Thymus (tissue), 11 donors: Measurements from ENCODE around the gene FADS3. TPM values are rescaled to one million over a fixed set of nuclear protein-coding genes. Genes with fewer than 3 reads are reported as not detected.

ENCODE experiments used
- DNase-seq, 9 donors: peaks; one replicate each; pipeline ENCODE4 v3.0.0-alpha.2; 2013; ENCODE audit warnings: low spot score in 9 of 9, low read depth in 6 of 9, missing footprints in 1 of 9
- H3K27ac ChIP-seq, 2 donors: one replicate each; pipeline ENCODE4 v1.5.1; 2013; ENCODE audit warnings: control low read depth in 1 of 2, low read depth in 1 of 2, low read length in 1 of 2, mild to moderate bottlenecking in 1 of 2, moderate library complexity in 1 of 2
- H3K27me3 ChIP-seq, 2 donors: one replicate each; pipeline ENCODE4 v1.5.1; 2013; ENCODE audit warnings: low read length in 1 of 2; ENCODE audit not compliant: control insufficient read depth in 2 of 2, insufficient read depth in 1 of 2
- H3K36me3 ChIP-seq, 2 donors: one replicate each; pipeline ENCODE4 v1.5.1; 2013; ENCODE audit warnings: low read length in 1 of 2, mild to moderate bottlenecking in 1 of 2, moderate library complexity in 1 of 2; ENCODE audit not compliant: control insufficient read depth in 2 of 2, insufficient read depth in 2 of 2
- H3K4me1 ChIP-seq, 2 donors: one replicate each; pipeline ENCODE4 v1.5.1; 2013; ENCODE audit warnings: low read length in 2 of 2; ENCODE audit not compliant: control insufficient read depth in 2 of 2, insufficient read depth in 2 of 2
- H3K4me3 ChIP-seq, 2 donors: one replicate each; pipeline ENCODE4 v1.5.1; 2013; ENCODE audit warnings: low read length in 2 of 2, control low read depth in 1 of 2, mild to moderate bottlenecking in 1 of 2
- H3K9me3 ChIP-seq, 2 donors: one replicate each; pipeline ENCODE4 v1.5.1; 2013; ENCODE audit warnings: low read length in 1 of 2, mild to moderate bottlenecking in 1 of 2; ENCODE audit not compliant: control insufficient read depth in 2 of 2, insufficient read depth in 1 of 2
- WGBS: extraction: QIAGEN DNeasy Blood & Tissue Kit; methylation state at CpG from one replicate; pipeline ENCODE4 v1.1.7; 2013; 5-methylcytosine and 5-hydroxymethylcytosine counted together
- polyA plus RNA-seq: library from polyadenylated mRNA; stranded (reverse); fragments of 200-250 nt; gene quantifications from one replicate; pipeline ENCODE4 v1.2.3, GENCODE V29; 2013
- total RNA-seq: library from RNA; stranded (reverse); fragments of 120-200 nt; gene quantifications from one replicate; pipeline ENCODE4 v1.2.4, GENCODE V29; 2013
- donor health status: healthy.

The FADS3 gene
- total and polyA plus RNA-seq, 2 donors: 4.7 to 19.3 TPM

DNA sequence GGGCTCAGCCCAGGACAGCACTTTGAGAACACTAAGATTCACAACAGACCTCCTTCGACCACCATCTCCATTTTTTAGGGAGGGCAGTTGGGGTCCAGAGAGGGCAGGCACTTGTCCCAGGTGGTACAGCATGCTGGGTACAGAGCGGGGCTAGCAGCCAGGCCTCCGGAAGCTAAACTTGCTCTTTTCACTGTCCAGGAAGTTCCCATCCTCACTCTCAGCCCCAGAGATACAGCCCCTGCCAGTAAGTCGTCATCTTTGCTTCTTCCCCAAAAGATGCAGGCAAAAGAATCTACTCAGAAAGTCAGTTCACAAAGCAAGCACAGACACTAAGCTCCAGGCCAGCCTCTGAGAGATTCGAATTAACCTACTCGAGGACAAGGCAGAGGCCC is 32.7 kb upstream of the FADS3 start:
- Histone ChIP-seq H3K27ac (peak overlapping the region; percentile 76 to 84), H3K36me3 (no peaks in the 10 kb centered on the region), H3K4me3 (no peak overlapping the region), H3K27me3 (peaks cover 6 to 32% of the 10 kb centered on the region in 2 donors), H3K9me3 (no peaks in the 10 kb centered on the region), H3K4me1 (peaks cover 0 to 18% of the 10 kb centered on the region in 2 donors)
- WGBS: 94% methylated on average over 6 of the region's 6 CpGs
- no peak for DNase-seq

DNA sequence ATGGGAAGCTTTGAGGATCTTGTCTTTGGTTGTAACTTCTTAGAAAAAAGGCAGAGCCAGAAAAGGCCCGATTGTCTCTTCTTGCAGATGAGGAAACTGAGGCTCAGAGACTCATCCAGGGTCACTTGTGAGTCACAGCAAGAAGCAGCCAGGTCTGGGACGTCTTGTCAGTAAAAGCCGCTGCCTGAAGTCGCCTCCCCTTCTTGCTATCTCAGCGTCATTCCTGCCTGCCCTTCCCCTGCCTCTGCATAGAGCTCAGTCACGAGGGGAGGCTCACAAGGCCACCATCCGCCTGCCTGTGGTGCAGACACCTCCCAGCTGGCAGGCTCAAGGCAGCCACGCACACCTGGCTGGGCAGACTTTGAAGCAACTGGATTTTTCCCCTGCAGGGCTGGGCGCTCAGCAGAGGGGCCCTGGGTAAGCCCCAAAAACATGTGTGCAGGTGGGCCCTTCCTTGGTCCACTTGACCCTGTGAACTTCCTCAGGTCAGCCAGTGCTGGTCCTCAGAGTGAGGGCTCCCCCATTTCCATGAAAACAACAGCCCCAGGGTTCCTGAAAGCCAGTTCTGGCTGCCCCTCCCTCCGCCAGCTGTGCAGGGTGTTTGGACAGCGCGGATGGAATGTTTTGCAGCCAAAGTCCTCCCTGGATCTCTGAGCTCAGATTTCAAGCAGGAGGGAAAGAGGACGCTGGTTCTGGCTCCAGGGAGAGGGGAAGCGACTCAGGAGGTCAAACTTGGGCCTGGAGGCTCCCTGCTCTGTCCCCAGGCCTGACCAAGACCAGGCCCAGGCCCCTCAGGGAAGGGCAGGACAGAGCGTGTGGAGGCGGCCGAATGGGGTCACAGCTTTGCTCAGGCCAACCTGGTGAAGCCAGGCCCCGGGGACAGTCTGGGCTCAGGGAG is 32.1 kb upstream of the FADS3 start:
- Histone ChIP-seq H3K4me1 (peaks cover 0 to 18% of the 10 kb centered on the region in 2 donors), H3K4me3 (no peak overlapping the region), H3K36me3 (no peaks in the 10 kb centered on the region), H3K9me3 (no peaks in the 10 kb centered on the region), H3K27ac (peak overlapping the region; percentile 76 to 84), H3K27me3 (peaks cover 10 to 38% of the 10 kb centered on the region in 2 donors)
- WGBS: 65% methylated on average over 18 of the region's 18 CpGs
- DNase-seq: peak in 3 of 9 donors; percentile 21 to 43 (median 26)

DNA sequence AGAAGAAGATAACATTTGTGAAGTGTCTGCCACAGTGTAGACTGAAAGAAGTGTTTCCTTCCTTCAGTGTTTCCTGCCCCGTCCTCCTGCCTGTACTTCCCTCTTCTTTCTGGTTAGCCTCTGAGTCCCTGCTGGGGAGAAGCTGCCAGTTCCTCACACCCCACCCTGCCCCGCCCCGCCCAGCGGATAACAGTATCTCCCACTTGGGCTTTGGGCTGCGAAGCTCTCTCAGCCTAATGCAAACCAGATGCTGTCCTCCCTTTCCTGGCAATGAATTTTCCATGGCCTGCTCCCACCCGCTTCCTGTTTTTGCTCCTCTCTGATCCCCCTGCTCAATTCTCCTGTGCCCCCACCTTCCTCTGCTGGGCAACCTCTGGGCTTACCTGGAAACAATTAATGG is 31.2 kb upstream of the FADS3 start:
- peaks cover 18 to 47% of the 10 kb centered on the region in 2 donors for H3K27me3 ChIP-seq
- no peak overlapping the region for H3K4me3 ChIP-seq
- H3K9me3 ChIP-seq: no peaks in the 10 kb centered on the region
- DNase-seq: no peak
- H3K27ac ChIP-seq: peak overlapping the region; percentile 64 to 84
- H3K4me1 ChIP-seq: peaks cover 0 to 18% of the 10 kb centered on the region in 2 donors
- no peaks in the 10 kb centered on the region for H3K36me3 ChIP-seq
- 23% methylated on average over 6 of the region's 6 CpGs for WGBS

- no peaks in the 10 kb centered on the region for H3K9me3 ChIP-seq
- WGBS: 86% methylated on average over 3 of the region's 3 CpGs
- H3K36me3 ChIP-seq: no peaks in the 10 kb centered on the region
- no peak overlapping the region for H3K27ac ChIP-seq
- DNase-seq: no peak
- peaks cover 0 to 18% of the 10 kb centered on the region in 2 donors for H3K4me1 ChIP-seq
- H3K4me3 ChIP-seq: no peak overlapping the region
- H3K27me3 ChIP-seq: peaks cover 29 to 56% of the 10 kb centered on the region in 2 donors
Measured at GRCh38 chr11:61921446-61921845, 30.1 kb upstream of the FADS3 start.

- Histone ChIP-seq H3K27me3 (peaks cover 41 to 71% of the 10 kb centered on the region in 2 donors), H3K27ac (peak overlapping the region in 1 of 2 donors; percentile 8), H3K9me3 (no peaks in the 10 kb centered on the region), H3K4me3 (no peak overlapping the region), H3K36me3 (no peaks in the 10 kb centered on the region), H3K4me1 (peaks cover 0 to 18% of the 10 kb centered on the region in 2 donors)
- 91% methylated on average over 13 of the region's 13 CpGs for WGBS
- no peak for DNase-seq
Measured at GRCh38 chr11:61919705-61920631, 28.6 kb upstream of the FADS3 start.

- Histone ChIP-seq H3K27me3 (peaks cover 41 to 78% of the 10 kb centered on the region in 2 donors), H3K27ac (no peak overlapping the region), H3K9me3 (no peaks in the 10 kb centered on the region), H3K4me1 (peaks cover 0 to 18% of the 10 kb centered on the region in 2 donors), H3K36me3 (no peaks in the 10 kb centered on the region), H3K4me3 (no peak overlapping the region)
- DNase-seq: no peak
- 95% methylated on average over 6 of the region's 6 CpGs for WGBS
Measured at GRCh38 chr11:61918938-61919704, 27.8 kb upstream of the FADS3 start.

- 89% methylated on average over 14 of the region's 14 CpGs for WGBS
- Histone ChIP-seq H3K27ac (no peak overlapping the region), H3K36me3 (no peaks in the 10 kb centered on the region), H3K4me1 (peaks cover 0 to 11% of the 10 kb centered on the region in 2 donors), H3K27me3 (peaks cover 41 to 83% of the 10 kb centered on the region in 2 donors), H3K4me3 (no peak overlapping the region), H3K9me3 (no peaks in the 10 kb centered on the region)
- no peak for DNase-seq
Measured at GRCh38 chr11:61918251-61918937, 27.0 kb upstream of the FADS3 start.
